ENCODE measurements around the gene RILPL2.

GRCh38 chr12:123389560-123390351, 46.7 kb downstream of the RILPL2 start:
- TF ChIP-seq RAD21 (IDR thresholded peaks at IDR 0.05; ENCODE audit: low read depth), result no peak; the same call in 1 of the 2 replicates
- 0 out of 2 replicates have a peak, but pooled peaks have one; percentile 25 for TF ChIP-seq EP300 (IDR thresholded peaks at IDR 0.05; ENCODE audit: borderline replicate concordance)
- no peak for TF ChIP-seq REST (IDR thresholded peaks at IDR 0.05; ENCODE audit: low read depth)
- no peak for TF ChIP-seq FOXM1 (IDR thresholded peaks at IDR 0.05; ENCODE audit: borderline replicate concordance, low read depth)
- no peak for TF ChIP-seq USF1 (IDR thresholded peaks at IDR 0.05)
- 0 out of 2 replicates have a peak, but pooled peaks have one; percentile 27 for TF ChIP-seq TAF1 (IDR thresholded peaks at IDR 0.05; ENCODE audit: low read depth)

Data from Ishikawa (cell line).